SIG-M5 treated with dmso at 0.1 percent for 504 hours (cell line): ENCODE results near the gene SLCO3A1.

Source experiments
- DNase-seq: peaks from one replicate; lab custom pipeline; 2025; ENCODE audit not compliant: unreplicated experiment; lab: John Stamatoyannopoulos, UW

The SLCO3A1 gene

DNA sequence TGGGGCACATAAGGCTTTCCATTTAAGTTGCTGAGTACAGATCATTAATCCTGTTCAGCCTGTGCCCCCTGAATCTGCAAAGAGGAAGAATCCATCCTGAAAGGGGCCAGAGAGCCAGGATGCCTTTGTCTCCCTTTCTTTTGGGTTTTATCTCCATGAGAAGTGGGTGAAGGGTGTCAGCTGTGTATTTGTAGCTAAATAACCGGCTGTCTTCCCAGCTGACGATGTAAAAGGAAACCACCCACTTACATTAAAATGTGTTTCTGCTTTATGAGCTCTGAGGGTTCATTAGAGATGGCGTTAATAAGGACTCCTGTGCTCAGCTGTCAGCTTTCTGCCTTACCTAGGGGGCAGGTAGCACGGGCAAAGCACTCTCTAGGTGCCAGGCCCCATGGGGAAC lies 83.4 kb downstream of the SLCO3A1 start:
- DNase-seq, result no peak

DNA sequence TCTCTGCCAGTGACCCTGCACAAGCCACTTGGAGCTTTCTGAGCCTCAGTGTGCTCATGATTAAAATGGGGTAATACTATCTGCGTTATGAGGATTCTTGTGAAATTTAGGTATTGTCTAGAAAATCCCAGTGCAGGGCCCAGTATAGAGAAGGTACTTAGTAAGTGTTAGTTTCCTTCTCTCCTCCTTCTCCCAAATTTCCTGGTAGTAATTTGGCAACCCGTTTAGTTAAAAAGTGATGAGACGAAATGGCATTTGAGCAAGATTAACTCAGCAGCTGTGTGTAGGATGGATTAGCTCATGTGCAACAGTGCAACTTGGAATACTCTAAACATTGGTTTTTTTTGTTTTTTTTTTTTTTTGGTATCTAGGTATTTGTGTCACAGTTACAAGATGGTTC lies 84.6 kb downstream of the SLCO3A1 start:
- no peak for DNase-seq

DNA sequence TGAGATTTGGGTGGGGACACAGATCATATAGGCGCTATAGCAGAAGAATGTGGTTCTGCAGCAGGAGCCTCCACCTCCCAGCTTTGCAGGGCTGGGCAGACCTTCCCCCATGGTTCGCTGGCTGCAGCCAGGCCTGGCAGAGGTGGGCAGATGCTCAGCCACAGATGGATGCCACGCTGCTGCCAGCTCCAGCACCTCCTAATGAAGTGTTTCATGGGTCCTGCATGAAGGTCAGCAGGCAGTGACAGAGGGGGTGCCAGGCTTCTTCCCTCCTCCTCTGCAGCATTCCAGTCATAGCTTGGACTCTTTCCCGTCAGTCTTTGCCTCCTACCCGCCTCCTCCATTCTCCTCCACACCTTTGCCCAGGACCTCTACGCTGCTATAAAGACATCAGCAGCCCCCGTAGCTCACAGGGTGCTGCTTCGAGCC lies 85.9 kb downstream of the SLCO3A1 start:
- no peak for DNase-seq

DNA sequence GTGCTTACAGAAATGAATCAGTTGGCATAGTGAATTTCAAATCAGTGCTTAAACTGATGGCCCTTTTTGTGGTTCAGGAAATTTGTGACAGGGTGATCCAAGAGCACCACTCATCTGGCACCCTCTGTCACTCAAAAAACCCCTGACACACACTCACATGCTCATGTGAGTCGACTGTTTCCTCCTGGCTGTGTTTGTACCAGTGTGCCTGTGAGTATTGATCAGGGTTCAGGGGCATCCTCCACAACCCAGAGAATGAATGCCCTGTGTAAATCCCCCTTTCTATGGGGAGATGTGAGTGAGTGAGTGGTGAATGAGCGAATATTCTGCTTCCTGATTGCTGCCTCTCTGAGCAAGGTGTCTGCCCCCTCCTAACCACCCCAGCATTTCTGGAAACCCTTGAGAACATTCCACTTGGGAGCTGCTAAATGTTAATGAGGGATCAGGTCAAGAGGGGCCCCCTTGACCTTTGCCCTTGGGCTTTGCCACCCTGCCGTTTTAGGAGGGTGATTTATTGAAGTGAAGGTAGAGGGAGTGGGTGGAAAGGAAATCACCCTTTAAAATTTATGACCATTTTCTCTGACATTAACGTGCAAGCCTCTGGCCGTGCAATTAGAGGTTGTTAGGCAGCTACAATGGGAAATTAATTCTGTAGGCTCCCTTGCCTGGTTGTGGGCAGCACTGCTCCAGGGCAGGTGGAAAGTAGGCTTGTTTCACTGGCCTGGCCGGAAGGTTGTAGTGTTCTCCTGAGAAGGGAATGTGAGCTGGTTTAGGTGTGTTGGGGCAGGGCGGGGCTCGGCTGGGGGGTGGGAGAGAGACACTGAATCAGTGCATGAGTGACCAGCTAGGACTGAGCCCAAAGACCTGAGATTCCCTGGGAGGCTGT lies 87.2 kb downstream of the SLCO3A1 start:
- DNase-seq, result no peak

DNA sequence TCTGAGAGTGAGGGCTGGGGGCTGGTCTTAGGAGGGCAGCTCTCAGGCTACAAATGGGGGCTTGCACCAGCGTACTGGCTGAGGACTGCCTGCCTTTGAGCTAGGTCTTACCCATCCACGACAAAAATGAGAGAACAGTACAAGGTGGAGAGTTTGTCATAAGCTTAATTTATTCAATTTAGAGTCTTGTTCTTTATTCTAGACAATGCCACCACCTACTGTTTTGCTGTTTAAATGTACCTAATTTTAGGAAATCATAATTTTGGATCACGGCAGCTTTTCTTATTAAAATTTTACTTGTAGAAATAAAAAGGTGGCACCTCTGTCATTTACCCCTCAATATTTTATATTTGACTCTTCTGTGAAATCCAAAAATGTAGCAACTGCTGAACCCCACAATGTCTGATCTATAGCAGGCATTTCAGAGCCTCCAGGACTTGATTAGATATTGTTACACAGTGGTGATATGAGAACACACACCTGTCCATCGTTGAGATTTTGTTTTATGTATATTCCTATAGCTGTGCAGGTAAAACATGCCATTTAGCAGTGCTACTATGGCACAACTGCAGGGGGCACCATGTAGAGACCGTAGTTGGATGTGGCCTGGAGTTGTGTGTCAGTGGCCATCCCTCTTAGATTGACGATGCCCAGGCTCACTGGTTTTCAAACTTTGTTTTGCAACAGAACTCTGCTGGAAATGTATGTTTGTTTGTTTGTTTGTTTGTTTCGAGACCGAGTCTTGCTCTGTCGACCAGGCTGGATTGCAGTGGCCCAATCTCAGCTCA lies 88.6 kb downstream of the SLCO3A1 start:
- DNase-seq, result no peak

DNA sequence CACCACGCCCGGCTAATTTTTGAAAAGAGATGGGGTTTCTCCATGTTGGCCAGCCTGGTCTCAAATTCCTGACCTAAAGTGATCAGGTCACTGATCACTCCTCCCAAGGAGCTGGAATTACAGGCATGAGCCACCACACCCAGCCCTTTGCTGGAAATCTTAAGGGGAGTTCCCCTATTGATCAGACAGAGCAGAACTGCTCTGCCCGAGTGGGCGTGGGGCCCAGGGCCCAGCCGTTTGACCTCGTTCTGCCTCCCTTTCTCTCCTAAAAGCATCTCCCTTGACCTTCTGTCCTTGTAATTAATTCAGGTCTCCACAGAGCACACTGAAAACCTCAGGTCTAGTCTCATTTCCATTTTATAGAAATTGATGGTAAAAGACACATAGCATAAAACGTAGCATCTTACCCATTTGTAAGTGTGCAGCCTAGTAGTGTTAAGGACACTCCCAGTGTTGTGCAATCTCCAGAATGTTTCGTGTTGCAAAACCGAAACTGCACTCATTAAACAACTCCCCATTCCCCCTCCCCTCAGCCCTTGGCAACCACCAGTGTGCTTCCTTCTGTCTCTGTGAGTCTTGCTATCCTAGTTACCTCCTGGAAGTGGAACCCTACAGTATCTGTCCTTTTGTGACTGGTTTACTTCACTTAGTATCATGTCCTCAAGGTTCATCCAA lies 89.3 kb downstream of the SLCO3A1 start:
- DNase-seq, result peak; percentile 94

DNA sequence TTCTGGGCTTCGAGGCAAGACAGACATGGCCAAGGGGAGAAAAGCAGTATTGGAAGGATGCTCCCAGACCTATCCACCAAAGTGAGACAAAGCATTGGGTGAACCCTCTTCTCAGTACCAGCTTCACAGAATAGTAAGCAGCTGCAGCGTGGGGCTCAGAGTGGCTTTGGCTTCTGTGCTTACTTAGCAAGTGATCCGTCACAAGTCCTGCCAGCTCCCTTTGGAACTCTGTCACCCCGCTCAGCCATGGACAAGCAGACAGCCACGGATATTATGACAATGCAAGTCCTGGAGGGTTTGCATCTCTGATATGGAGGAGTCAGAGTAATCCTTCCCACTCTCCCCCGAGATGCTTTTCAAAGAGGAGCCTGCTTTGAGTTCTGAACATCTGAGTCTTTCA lies 90.8 kb downstream of the SLCO3A1 start:
- no peak for DNase-seq

DNA sequence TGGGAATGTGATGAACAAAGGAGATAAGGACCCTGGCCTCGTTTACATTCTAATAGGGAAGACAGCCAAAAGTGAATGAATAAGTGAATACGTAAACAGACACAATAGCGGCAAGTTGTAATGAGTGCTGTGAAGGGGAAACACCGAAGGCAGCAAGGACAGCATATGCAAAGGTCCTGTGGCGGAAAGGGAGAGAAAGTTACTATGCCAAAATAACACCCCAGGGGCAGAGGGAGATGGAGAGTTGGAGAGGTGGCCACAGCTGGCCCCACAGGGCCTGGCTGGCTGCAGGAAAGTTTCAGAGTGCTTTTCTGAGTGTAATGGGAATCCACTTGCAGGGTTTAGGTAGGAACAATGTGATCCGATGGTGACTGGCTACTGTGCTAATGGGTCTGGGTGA lies 91.9 kb downstream of the SLCO3A1 start:
- no peak for DNase-seq

DNA sequence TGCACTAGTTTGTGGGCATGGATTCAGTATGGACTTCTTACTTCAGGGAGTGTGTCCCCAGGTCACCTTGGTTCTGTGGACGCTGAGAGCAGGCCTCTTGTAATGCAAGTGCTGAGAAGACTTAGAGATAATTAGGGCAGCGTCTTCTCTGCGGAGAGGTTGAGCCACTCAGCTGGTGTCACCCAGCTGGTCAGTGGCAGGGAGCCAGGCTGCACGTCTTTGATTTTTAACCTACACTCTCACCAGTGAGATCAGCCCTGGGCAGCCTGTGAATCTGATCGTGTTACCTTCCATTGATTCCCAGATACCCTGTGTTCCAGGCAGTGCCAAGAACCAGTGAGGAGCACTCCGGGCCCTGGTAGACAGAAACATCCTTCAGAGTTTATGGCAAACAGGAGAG lies 92.6 kb downstream of the SLCO3A1 start:
- DNase-seq, result no peak

DNA sequence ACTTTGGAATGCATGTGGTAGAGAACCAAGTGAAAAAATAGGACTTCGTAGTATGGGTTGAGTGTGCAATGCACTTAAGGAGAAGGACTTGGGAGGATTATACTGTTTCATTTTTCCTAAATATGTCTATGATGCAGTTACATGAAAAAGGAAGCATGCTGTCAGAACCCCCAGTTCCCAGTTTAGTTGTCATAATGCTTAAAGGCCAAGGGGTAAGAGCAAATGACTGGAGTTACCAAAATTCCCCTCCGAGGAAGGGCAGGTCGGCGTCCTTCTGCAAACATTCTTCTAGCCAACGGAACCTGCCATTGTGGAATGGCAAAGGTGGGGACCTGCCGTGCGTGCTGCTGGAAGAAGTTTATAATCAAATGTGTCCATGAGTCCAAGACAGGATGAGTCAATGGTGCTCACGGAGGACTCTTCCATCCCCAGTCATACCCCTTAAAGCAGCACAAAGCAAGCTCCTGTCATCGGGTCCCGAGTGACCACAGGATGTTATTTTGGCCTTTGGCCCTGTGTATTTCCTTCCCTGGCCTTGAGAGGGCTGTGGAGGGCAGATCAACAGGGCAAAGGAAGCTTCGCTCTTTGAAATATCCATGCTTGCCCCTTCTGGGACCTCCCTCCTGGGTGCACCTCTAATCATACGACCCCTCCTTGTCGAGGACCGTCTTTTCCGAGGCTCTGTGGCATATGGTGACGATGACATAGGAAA lies 93.2 kb downstream of the SLCO3A1 start:
- DNase-seq, result no peak

DNA sequence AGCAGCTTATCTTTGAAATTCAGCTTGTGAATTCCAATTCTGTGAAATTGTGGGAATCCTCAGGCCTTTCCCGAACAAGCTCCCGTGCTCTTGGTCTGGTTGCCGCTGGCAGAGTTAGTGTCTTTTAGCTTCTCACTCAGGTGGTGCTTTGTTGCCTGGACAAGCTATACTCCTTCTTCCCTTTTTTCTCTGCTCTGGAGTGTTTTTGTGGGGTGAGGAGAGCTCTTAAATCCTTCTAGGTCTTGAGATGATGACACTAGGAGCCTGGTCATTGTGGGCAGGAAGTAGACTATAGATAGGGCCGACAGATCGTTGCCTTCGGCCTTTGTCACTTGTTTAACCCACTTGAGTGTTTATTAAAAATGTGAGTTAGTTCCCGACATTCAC lies 93.8 kb downstream of the SLCO3A1 start:
- DNase-seq, result peak; percentile 67

DNA sequence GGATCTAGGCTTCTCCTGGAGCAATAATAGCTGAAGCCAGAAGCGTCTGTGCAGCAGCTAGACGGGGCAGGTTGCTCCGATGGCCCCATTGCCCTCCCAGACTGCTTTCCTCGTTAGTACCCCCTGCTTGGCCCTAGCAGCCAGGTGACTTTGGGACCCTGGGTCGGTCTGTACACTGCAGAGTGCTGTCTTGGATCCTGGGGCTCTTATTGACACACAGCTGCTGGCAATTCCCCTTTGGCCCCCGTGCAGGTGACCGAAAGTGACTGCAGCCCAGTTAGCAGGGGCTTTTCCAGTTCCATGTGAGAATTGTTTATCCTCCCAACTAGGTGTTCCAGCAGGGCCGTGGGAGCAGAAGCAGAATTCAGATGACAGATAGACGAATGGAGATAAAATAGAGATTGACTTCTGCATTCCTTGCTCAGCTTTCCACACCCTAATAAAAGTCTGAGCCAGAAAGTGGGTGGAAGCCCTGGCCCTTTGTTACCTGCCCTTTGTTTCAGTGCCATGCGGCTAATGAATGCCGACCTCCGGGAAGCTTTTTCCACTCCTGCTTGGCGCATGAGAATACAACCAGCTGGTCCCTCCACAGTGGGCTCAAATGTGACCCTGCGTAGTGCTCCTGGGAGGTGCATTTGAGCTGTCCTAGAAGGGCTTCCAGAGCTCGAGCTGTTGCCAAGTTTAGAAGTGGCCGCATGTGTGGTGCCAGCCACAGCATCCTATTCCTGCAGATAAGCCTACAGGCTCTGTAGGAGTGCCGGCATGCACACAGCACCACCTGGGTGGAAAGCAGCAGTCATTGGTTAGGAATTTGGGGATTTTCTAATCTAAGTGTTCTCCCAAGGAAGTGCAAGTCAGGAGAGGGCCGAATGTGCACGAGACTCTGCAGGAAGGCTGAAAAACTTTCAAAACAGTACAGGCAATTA lies 94.4 kb downstream of the SLCO3A1 start:
- no peak for DNase-seq

DNA sequence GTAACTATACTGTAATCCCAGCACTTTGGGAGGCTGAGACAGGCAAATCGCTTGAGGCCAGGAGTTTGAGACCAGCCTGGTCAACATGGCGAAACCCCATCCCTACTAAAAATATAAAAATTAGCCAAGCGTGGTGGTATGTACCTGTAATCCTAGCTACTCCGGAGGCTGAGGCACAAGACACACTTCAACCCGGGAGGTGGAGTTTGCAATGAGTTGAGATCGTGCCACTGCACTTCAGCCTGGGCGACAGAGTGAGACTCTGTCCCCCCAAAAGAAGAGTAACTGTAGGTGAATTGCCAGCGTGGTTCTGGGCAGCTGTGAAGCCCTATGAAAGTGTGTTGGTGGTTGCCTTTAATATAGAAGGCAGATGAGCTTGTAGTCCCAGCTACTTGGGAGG lies 95.9 kb downstream of the SLCO3A1 start:
- no peak for DNase-seq

DNA sequence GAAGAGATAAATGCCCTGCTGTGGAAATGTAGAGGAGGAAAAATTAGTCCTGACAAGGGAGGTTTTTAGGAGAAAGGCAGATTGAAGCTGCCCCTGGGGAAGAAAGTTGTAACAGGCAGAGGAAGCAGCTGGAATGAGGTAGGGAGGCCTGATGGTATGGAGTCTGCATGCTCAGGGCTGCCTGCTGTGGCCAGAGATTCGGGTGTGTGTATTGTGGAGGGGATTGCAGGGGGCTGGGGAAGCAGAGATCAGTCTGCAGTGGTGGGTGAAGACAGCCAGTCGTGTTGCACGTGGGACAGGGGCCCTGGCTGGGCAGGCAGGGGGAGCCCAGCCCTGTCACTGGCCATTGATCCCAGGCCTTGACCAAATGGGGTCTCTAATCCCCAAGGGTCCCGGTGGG lies 96.5 kb downstream of the SLCO3A1 start:
- no peak for DNase-seq

DNA sequence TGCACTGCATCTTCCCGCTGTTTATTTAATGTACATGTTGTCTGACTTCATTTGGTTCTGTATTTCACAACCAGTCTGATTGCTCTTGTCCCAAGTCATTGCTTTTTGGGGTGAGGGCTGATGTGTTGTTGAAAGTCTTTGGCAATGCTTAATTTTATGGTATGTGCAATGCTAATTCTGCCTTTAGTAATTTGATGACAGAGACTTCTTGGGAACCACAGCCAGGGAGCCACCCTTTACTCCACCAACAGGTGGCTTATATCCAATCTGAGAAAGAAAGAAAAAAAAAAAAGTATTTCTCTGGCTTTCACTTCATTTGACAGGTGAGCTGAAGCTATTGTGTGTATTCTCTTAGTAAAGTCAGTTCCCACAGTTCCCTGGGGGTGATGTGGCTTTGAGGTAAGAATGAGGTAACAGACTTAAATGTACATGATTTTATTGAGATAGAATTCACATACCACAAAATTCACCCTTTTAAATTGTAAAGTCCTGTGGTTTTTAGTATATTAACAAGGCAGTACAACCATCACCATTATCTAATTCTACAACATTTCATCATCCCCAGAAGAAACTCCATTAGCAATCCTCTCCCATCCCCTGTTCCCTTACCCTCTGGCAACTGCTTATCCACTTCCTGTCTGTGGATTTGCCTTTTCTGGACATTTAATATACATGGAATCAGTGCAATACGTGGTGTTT lies 97.3 kb downstream of the SLCO3A1 start:
- peak; percentile 6 for DNase-seq

DNA sequence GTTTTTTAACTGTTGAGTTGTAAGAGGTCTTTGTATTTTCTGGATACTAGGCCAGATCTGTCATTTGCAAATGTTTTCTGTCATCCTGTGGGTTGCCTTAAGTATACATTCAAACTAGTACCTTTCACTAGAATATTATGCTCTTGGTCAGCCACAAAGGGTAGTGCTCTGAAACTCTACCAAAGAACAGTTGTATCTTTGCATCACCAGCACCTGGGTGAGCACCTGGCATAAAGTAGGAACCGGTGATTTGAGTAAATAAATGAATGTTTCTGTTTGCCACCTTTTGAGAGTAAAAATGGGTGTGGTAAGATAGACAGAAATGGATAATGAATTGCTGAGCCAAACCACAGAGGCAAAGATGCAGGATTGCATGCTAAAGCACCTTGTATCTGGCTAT lies 98.7 kb downstream of the SLCO3A1 start:
- DNase-seq, result no peak

DNA sequence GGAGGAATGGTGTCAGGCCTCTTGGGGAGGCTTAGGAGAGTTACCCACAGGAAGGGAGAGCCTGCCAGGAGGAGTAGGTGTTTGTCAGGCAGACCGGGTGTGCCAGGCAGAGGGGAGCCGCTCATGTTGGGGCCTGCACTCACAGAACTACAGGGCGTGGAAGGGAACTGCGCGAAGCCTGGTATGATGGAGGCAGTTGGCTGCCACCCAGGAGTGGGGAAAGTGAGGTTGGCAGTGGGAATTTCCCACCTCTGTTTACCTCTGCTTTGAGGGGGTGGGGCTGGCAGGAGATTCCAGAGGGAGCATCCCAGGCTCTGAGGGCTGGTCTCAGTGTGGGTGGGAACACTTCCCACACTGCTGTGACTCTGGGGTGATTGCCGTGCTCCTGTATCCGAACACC lies 99.9 kb downstream of the SLCO3A1 start:
- DNase-seq, result no peak

DNA sequence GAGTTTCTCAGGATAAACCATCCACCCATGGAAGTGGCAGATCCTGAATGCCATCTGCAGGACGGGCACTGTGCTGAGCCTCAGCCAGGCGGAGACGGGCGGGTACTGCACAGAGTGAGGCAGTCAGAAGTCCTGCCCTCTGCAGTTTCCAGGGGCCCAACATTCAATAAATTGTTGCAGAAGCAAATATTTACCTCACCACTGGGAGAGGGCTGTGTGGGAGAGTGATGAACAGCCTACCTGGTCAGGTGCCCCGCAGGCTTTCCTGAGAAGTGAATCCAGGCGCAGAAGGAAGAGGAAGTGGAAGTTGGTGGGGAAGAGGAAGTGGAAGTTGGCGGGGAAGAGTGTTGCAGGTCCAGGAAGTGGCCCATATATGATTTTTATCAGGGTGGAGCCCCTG lies 100.8 kb downstream of the SLCO3A1 start:
- DNase-seq, result peak; percentile 20

DNA sequence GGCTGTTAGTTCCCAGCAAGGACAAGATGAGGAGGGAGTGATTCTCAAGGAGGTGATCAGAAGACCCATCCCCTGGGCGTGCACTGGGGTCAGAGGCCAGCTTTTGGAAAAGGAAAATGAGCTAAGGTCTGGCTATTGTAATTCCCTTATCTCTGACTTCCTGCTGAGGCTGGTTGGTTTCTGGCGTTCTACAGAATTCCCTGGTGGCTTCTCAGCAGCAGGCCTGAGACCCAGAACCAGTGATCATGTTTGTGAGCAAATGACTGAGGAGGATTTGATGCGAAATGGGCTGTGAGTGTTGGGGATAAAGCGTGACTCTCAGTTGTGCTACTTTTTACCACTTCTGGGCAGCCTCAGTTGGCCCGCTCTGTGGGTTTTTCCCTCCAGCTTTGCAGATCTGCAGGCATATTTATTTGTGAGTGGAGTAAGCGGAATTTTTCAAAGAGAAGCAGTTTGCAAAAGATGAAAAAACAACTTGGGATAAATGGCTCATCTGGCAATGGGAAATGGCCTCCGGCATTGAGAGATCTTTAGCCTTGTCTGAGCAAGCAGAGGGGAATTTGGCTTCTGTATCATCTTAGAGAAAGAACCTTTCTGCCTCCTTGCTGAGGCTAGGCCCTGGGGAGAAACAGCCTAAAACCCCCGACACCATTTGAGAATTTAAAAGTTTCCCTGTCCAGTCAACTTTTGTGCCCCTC lies 102.7 kb downstream of the SLCO3A1 start:
- no peak for DNase-seq
